KMS-11 (cell line): ENCODE results near the gene GALNT3.

ENCODE experiments used
- H2AFZ ChIP-seq: fragments of 200-600 bp; sonication (generic); 2 replicates; pipeline ENCODE4 v1.6.1; 2016; ENCODE audit warnings: antibody characterized with exemption, mixed run types, low read depth
- H3K27ac ChIP-seq: fragments of 200-600 bp; sonication (generic); 2 replicates; pipeline ENCODE4 v1.6.1; 2016; ENCODE audit warnings: mild to moderate bottlenecking, mixed run types
- H3K27me3 ChIP-seq: fragments of 200-600 bp; sonication (generic); 2 replicates; pipeline ENCODE4 v1.6.1; 2017; ENCODE audit warnings: mild to moderate bottlenecking, low read depth, mixed run types, moderate library complexity; ENCODE audit not compliant: insufficient read depth
- H3K36me3 ChIP-seq: fragments of 200-600 bp; sonication (generic); 2 replicates; pipeline ENCODE4 v1.6.1; 2017; ENCODE audit warnings: mild to moderate bottlenecking, mixed run types; ENCODE audit not compliant: insufficient read depth
- H3K4me1 ChIP-seq: fragments of 200-600 bp; sonication (generic); 2 replicates; pipeline ENCODE4 v1.6.1; 2016; ENCODE audit warnings: mild to moderate bottlenecking, low read depth, mixed run types; ENCODE audit not compliant: poor library complexity, severe bottlenecking
- H3K4me2 ChIP-seq: fragments of 200-600 bp; sonication (generic); 2 replicates; pipeline ENCODE4 v1.7.0; 2016; ENCODE audit warnings: mild to moderate bottlenecking, mixed run types
- H3K4me3 ChIP-seq: fragments of 200-600 bp; sonication (generic); IDR thresholded peaks from 2 replicates; pipeline ENCODE4 v1.6.1; 2017; ENCODE audit warnings: low read depth, low read length, mixed read lengths; ENCODE audit not compliant: insufficient read depth
- H3K79me2 ChIP-seq: fragments of 200-600 bp; sonication (generic); 2 replicates; pipeline ENCODE4 v1.6.1; 2016; ENCODE audit warnings: low read depth, mixed run types; ENCODE audit not compliant: insufficient read depth
- H3K9ac ChIP-seq: fragments of 200-600 bp; sonication (generic); 2 replicates; pipeline ENCODE4 v1.6.1; 2016; ENCODE audit warnings: mild to moderate bottlenecking, mixed run types
- H4K20me1 ChIP-seq: fragments of 200-600 bp; sonication (generic); 2 replicates; pipeline ENCODE4 v1.6.1; 2016; ENCODE audit warnings: mild to moderate bottlenecking, mixed run types; ENCODE audit not compliant: insufficient read depth
- CTCF ChIP-seq: fragments of 200-600 bp; sonication (generic); conservative IDR thresholded peaks from 2 replicates; pipeline ENCODE4 v1.6.1; 2017; ENCODE audit warnings: low read depth, mild to moderate bottlenecking, antibody characterized with exemption, low read length, moderate library complexity, mixed read lengths

GALNT3 gene

GRCh38 chr2:165700531-165700930 lies 93.5 kb downstream of the GALNT3 start:
- Histone ChIP-seq H2AFZ (no peak overlapping the region), H3K79me2 (no peaks in the 10 kb centered on the region), H4K20me1 (no peaks in the 10 kb centered on the region), H3K27me3 (no peaks in the 10 kb centered on the region), H3K9ac (no peak overlapping the region), H3K4me2 (no peak overlapping the region), H3K36me3 (no peaks in the 10 kb centered on the region), H3K4me1 (no peaks in the 10 kb centered on the region), H3K27ac (no peak overlapping the region), H3K4me3 (no peak overlapping the region)
- TF ChIP-seq CTCF: no peak

- Histone ChIP-seq H3K4me1 (no peaks in the 10 kb centered on the region), H3K79me2 (no peaks in the 10 kb centered on the region), H3K9ac (no peak overlapping the region), H3K4me2 (no peak overlapping the region), H3K27ac (no peak overlapping the region), H4K20me1 (no peaks in the 10 kb centered on the region), H2AFZ (no peak overlapping the region), H3K4me3 (no peak overlapping the region), H3K27me3 (no peaks in the 10 kb centered on the region), H3K36me3 (no peaks in the 10 kb centered on the region)
- no peak for TF ChIP-seq CTCF
These were observed 94.1 kb downstream of the GALNT3 start for GRCh38 chr2:165699946-165700345.

GRCh38 chr2:165698444-165698884 lies 95.6 kb downstream of the GALNT3 start:
- H3K27ac ChIP-seq: no peak overlapping the region
- no peaks in the 10 kb centered on the region for H3K79me2 ChIP-seq
- H4K20me1 ChIP-seq: no peaks in the 10 kb centered on the region
- H3K4me3 ChIP-seq: no peak overlapping the region
- H3K36me3 ChIP-seq: no peaks in the 10 kb centered on the region
- no peaks in the 10 kb centered on the region for H3K27me3 ChIP-seq
- no peaks in the 10 kb centered on the region for H3K4me1 ChIP-seq
- H2AFZ ChIP-seq: no peak overlapping the region
- no peak overlapping the region for H3K4me2 ChIP-seq
- H3K9ac ChIP-seq: no peak overlapping the region
- TF ChIP-seq CTCF: no peak

DNA sequence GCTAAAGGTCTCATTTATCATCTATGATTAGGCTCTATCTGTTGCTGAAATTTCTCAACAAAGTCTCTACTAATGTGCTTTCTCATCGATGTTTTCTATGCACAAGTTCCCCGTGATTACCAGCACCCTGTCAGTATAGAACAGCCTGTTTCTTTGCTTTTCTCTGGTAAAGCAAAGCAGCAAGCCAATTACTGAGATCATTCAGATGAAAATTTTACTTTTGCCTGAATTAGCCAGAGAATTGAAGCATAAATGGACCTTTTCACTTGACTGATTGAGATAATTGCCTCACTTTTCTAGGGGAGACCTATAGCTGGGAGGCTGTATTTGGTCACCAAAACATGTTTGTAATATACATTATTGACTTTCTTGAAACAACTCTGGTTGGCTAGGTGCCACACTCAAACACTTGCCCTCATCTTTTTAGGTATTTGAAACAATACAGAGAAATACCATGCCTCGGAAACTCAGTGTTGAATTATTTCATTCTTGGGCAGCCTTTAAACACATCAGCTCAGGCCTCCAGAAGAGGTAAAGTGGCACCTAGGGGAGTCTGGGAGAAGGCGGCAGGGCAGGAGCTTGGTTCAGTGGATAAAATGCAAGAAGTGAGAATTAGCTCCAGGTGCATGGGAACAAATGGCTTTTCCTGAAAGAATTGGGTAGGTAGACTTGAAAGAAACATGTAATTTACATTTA lies 96.2 kb downstream of the GALNT3 start:
- Histone ChIP-seq H3K27ac (no peak overlapping the region), H3K27me3 (no peaks in the 10 kb centered on the region), H3K9ac (no peak overlapping the region)

More for the DNA sequence above, 96.2 kb downstream of the GALNT3 start:
- H3K4me2 ChIP-seq: no peak overlapping the region
- H3K4me1 ChIP-seq: no peaks in the 10 kb centered on the region
- H4K20me1 ChIP-seq: no peaks in the 10 kb centered on the region
- no peak overlapping the region for H3K4me3 ChIP-seq
- H2AFZ ChIP-seq: no peak overlapping the region
- no peak for TF ChIP-seq CTCF
- H3K79me2 ChIP-seq: no peaks in the 10 kb centered on the region
- no peaks in the 10 kb centered on the region for H3K36me3 ChIP-seq
